ENCODE results near the gene PTGES3.

DNA sequence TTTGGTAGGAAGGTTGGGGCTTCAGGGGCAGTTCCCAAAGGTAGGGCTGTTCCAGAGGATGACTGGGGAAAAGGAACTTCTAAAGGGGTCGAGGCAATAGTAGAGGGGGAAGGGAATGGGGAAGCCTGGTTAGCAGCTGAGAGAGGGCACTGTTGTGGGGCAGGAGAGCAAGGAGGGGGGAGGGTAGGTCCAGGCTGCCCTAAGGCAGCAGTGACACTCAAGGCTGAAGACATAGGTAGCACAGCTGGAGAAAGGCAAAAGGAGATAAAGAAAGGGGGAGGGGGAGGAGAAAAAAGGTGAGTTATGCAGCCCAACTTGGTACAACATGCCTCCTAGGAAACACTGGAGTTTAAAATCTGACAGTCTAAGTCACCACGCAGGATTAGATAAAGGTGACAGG lies 33.1 kb upstream of the PTGES3 start:
- no peak for TF ChIP-seq CTCF (IDR thresholded peaks at IDR 0.05)
- TF ChIP-seq POLR2A (IDR thresholded peaks at IDR 0.05), result no peak

All from body of pancreas (tissue), 4 donors.